GM19324 (cell line): ENCODE results near the gene CCSER1.
"Not testable (repeated sequence)": the region's sequence is repeated elsewhere in the genome, so short reads cannot be mapped to it uniquely, and the experiment has no call there.

Experiments used
- ATAC-seq: cut with Tn5 transposase; IDR thresholded peaks from one replicate; pipeline ENCODE4 v1.9.1; 2021; ENCODE audit warnings: mild to moderate bottlenecking, moderate library complexity; ENCODE audit not compliant: unreplicated experiment, low FRiP score

The CCSER1 gene

GRCh38 chr4:91304292-91304691 lies 1177.1 kb downstream of the CCSER1 start:
- no peak for ATAC-seq

GRCh38 chr4:91317434-91317833 lies 1190.2 kb downstream of the CCSER1 start:
- ATAC-seq = no peak

GRCh38 chr4:91319556-91320268 lies 1192.5 kb downstream of the CCSER1 start:
- no peak for ATAC-seq

GRCh38 chr4:91322961-91323360 lies 1195.8 kb downstream of the CCSER1 start:
- no peak for ATAC-seq

DNA sequence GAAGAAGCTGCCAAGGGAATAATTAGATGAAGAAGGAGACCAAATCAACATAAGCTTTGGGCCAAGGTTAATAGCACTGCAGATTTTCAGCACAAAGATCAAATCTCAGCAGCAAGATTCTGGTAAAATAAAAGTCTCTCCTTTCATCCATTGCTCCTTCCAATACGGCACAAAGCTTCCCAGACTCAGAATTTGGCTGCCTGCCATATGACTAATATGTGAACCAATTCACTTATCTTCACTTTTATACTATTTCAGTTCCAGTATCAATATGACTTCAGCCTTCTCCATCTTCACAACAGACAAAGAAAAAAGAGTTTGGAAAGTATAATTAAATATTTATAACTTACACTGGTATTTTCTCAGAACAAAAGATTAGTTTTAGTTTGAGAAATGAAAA lies 1198.3 kb downstream of the CCSER1 start:
- ATAC-seq = no peak

- not testable (repeated sequence) for ATAC-seq
Measured at GRCh38 chr4:91326167-91326566, 1199.0 kb downstream of the CCSER1 start.

DNA sequence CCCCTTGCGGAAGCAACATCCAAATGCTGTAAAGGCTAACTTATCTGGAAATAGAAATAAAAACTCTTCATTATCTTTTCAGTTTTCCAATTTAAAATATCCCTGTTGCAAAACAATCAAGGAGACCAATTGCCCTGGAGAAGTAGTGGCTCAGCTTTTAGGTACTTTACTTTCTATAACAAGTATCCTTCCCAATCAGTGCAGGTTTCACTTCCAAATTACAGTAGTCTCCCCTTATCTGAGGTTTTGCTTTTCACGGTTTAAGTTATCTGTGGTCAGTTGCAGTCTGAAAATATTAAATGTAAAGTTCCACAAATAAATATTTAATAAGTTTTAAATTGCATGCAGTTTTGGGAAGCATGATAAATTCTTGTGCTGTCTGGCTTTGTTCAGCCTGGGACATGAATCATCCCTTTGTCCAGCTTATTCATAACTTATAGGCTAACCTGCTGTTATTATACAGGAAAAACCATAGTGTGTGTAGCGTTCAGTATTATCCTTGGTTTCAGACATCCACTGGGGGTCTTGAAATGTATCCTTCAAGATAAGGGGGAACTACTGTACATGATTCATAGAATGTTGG lies 1203.5 kb downstream of the CCSER1 start:
- no peak for ATAC-seq

- ATAC-seq = no peak
Measured at GRCh38 chr4:91340822-91341221, 1213.6 kb downstream of the CCSER1 start.

GRCh38 chr4:91345632-91346031 lies 1218.4 kb downstream of the CCSER1 start:
- no peak for ATAC-seq

- not testable (repeated sequence) for ATAC-seq
Measured at GRCh38 chr4:91356496-91356895, 1229.3 kb downstream of the CCSER1 start.

GRCh38 chr4:91358016-91358415 lies 1230.8 kb downstream of the CCSER1 start:
- ATAC-seq = peak; percentile 63

DNA sequence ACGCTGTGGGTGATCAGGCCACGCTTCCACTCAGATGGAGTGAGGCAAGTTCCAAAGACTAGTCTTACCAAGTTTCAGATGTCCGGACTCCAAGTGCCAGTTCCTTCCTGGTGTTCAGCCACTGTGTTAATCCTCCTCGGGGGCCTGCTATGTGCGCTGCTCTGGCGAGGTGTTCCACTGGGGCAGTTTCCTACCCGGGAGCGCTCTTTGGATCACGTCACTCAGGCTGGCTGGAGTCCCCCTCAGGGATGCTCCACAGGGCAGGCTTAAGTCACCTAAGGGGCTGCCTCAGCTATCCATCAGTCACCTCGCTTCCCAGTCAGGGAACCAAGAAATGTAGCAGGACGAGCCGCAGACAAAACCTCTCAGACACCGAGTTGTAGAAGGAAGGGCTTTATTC lies 1231.4 kb downstream of the CCSER1 start:
- not testable (repeated sequence) for ATAC-seq

GRCh38 chr4:91359041-91360031 lies 1232.1 kb downstream of the CCSER1 start:
- peak; percentile 37 for ATAC-seq

DNA sequence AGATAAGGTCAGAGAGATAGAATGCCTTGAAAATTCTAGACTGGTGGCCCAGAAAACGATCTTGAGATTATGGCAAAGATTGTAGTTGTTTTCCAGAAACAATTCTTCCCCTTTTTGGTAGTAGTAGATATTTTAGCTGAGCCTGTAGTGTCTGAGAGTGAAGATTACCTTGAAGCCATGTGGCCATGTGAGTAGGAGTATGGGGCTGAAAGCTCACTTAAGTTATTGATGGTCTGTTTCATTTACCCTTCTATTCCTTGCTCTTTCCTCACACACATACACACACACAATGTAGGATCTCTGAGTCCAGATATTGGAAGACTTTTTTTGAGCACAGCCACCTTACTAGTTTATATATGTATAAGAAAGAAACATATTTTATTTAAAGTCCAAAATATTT lies 1234.9 kb downstream of the CCSER1 start:
- ATAC-seq = no peak

GRCh38 chr4:91366554-91366953 lies 1239.4 kb downstream of the CCSER1 start:
- no peak for ATAC-seq

DNA sequence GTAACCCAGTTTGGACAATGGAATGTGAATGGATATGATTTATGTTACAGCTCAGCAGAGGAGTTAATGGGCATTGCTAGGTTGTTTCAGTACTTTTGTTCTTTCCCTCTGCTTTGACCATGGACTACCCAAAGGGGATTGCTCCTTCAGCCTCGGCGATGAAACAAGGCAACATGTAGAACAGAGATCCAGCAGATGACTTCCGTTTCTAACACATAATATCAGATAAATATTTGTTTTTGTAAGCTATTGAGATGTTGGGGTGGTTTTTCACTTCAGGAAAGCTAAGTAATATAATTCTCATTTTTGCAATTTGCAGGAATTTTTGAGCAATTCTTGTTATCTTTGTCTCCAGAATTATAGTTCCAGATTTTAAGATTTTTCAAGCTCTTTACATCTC lies 1241.9 kb downstream of the CCSER1 start:
- no peak for ATAC-seq

- no peak for ATAC-seq
Measured at GRCh38 chr4:91373546-91373945, 1246.4 kb downstream of the CCSER1 start.

- not testable (repeated sequence) for ATAC-seq
Measured at GRCh38 chr4:91405431-91405830, 1278.2 kb downstream of the CCSER1 start.

DNA sequence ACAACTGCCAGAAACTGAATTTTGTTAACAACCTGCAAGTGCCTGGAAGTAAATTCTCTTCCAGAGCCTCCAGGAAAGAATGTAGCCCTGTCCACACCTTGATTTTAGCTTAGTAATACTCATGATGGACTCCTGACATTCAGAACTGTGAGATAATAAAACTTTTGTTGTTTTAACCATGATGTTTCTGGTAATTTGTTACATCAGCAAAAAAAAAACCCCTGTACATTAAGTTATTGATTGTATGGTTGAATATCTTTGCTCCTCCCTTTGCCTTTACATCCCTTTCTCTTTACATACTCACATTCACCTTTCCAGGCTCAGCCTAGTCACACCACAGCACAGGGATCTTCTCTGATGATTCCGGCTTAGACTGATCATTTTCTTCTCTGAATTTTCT lies 1294.8 kb downstream of the CCSER1 start:
- ATAC-seq = no peak

DNA sequence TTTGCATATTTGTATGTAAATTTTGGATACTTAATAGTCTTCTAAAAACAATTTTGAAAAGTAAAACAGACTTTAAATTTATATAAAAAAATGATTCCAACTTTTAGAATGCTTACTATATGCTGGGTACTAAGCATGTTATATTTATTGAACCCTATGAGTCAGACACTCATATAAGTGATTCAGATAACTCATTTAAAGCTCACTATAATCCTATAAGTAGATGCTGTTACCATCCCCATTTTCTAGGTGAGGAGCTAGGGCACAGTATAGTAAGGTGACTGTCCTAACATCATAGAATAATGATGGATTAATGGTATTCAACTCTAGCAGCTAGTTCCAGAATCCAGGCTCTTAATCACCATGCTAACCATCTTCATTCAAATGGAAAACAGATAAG lies 1299.5 kb downstream of the CCSER1 start:
- no peak for ATAC-seq

DNA sequence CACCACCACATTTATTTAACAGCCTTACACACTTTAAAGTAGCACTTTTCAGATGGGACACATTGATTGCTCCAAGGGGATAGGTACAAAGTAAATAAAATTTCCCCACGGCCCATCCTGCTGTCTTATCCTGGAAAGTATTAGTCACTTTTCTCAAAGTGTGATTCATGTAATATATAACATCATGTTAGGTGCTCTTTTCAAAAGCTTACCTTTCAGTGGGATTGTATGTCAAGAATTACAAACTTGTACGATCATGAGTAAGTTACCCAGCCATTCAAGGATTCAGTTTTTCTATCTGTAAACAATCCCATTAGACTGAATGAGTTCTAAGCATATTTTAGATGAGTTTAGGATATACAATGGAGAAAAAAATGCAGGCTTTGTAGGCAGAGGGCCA lies 1300.0 kb downstream of the CCSER1 start:
- no peak for ATAC-seq
